ENCODE results near the gene ACTMAP.
"Not testable (repeated sequence)": the region's sequence is repeated elsewhere in the genome, so short reads cannot be mapped to it uniquely, and the experiment has no call there.

ACTMAP gene

GRCh38 chr19:40750058-40750873, at the start of gene ACTMAP:
Gene ACTMAP (minus strand): TSS chr19:40750477. CDS start chr19:40749803, 674 bp downstream.
- peak; percentile 99 for DNase-seq (ENCODE audit: low read depth)

GRCh38 chr19:40799558-40800338, 49.5 kb upstream of the ACTMAP start:
- DNase-seq (ENCODE audit: low read depth) = no peak

- DNase-seq (ENCODE audit: low read depth) = peak; percentile 100
Observed at GRCh38 chr19:40798683-40799557, 48.6 kb upstream of the ACTMAP start, which contains the start of gene EGLN2. Gene EGLN2 (plus strand): TSS chr19:40799191. CDS start chr19:40800573, 1,382 bp downstream.

- no peak for DNase-seq (ENCODE audit: low read depth)
Observed at GRCh38 chr19:40797963-40798682, 47.8 kb upstream of the ACTMAP start.

GRCh38 chr19:40797166-40797962, 47.1 kb upstream of the ACTMAP start:
- DNase-seq (ENCODE audit: low read depth) = no peak

- DNase-seq (ENCODE audit: low read depth) = no peak
Observed at GRCh38 chr19:40791996-40792395, 41.7 kb upstream of the ACTMAP start.

- DNase-seq (ENCODE audit: low read depth) = no peak
Observed at GRCh38 chr19:40791349-40791748, 41.1 kb upstream of the ACTMAP start.

- DNase-seq (ENCODE audit: low read depth) = no peak
Observed at GRCh38 chr19:40786060-40787037, 36.1 kb upstream of the ACTMAP start.

GRCh38 chr19:40785526-40785925, 35.2 kb upstream of the ACTMAP start:
- DNase-seq (ENCODE audit: low read depth) = no peak

- not testable (repeated sequence) for DNase-seq (ENCODE audit: low read depth)
Observed at GRCh38 chr19:40784146-40784545, 33.9 kb upstream of the ACTMAP start.

- DNase-seq (ENCODE audit: low read depth) = no peak
Observed at GRCh38 chr19:40783711-40784110, 33.4 kb upstream of the ACTMAP start.

- DNase-seq (ENCODE audit: low read depth) = no peak
Observed at GRCh38 chr19:40781140-40781539, 30.9 kb upstream of the ACTMAP start.

GRCh38 chr19:40780582-40780981, 30.3 kb upstream of the ACTMAP start:
- DNase-seq (ENCODE audit: low read depth) = no peak

- no peak for DNase-seq (ENCODE audit: low read depth)
Observed at GRCh38 chr19:40778706-40779284, 28.5 kb upstream of the ACTMAP start.

- peak; percentile 100 for DNase-seq (ENCODE audit: low read depth)
Observed at GRCh38 chr19:40777937-40778705, 27.8 kb upstream of the ACTMAP start, which contains the start of gene RAB4B. Gene RAB4B (plus strand): TSS chr19:40778247. CDS start chr19:40778376, 129 bp downstream.

- no peak for DNase-seq (ENCODE audit: low read depth)
Observed at GRCh38 chr19:40777645-40777936, 27.3 kb upstream of the ACTMAP start.

- DNase-seq (ENCODE audit: low read depth) = peak; percentile 82
Observed at GRCh38 chr19:40776932-40777644, 26.8 kb upstream of the ACTMAP start.

- no peak for DNase-seq (ENCODE audit: low read depth)
Observed at GRCh38 chr19:40776364-40776763, 26.1 kb upstream of the ACTMAP start.

All from activated T-cell treated with anti-CD3 and anti-CD28 coated beads for 24 hours (primary cell).